Panc1 (cell line): ENCODE results near the gene SLC6A11. TPM values are rescaled to one million over a fixed set of nuclear protein-coding genes. Genes with fewer than 3 reads are reported as not detected.

Experiments used
- ATAC-seq: fragments of 200-7000 bp; cut with Tn5 transposase; 2 replicates; pipeline ENCODE4 v1.9.1; 2020; ENCODE audit warnings: mild to moderate bottlenecking, moderate library complexity
- BruUV-seq: library from RNA; stranded (reverse); fragments of 400-500 nt; replicated peaks from 2 replicates; lab custom pipeline; 2021; lab: Mats Ljungman, UMichigan
- CTCF ChIA-PET: fragments of 300-600 bp; sonication (Branson Sonifier 250); formaldehyde crosslinking; loops from one replicate; lab custom pipeline; 2022; ENCODE audit warnings: antibody characterized with exemption; lab: Charles Lee
- POLR2A ChIA-PET: fragments of 300-600 bp; sonication (Branson Sonifier 250); formaldehyde crosslinking; loops from one replicate; lab custom pipeline; 2022; ENCODE audit warnings: antibody characterized with exemption; lab: Charles Lee
- DNase-seq: peaks from one replicate; pipeline ENCODE4 v3.0.0-alpha.2; 2010; ENCODE audit warnings: low read depth, low spot score
- H3K27ac ChIP-seq: 2 replicates; pipeline ENCODE4 v1.5.1; 2011; ENCODE audit warnings: mild to moderate bottlenecking, low read length, inconsistent platforms
- H3K27me3 ChIP-seq: fragments of 200-500 bp; sonication (Bioruptor generic); 2 replicates; pipeline ENCODE4 v1.6.0; 2014; ENCODE audit warnings: low read length, inconsistent platforms; ENCODE audit not compliant: control insufficient read depth, insufficient read depth
- H3K36me3 ChIP-seq: fragments of 200-500 bp; sonication (Bioruptor generic); 2 replicates; pipeline ENCODE4 v1.5.1; 2014; ENCODE audit warnings: inconsistent platforms, mild to moderate bottlenecking, low read length, moderate library complexity; ENCODE audit not compliant: control insufficient read depth, insufficient read depth
- H3K4me1 ChIP-seq: 2 replicates; pipeline ENCODE4 v1.5.1; 2011; ENCODE audit warnings: inconsistent platforms, mild to moderate bottlenecking, low read length, moderate library complexity; ENCODE audit not compliant: control insufficient read depth, insufficient read depth
- H3K4me3 ChIP-seq, 2 experiments: 2 replicates each; pipeline ENCODE4 v1.5.1; 2011 to 2012; ENCODE audit warnings: low read depth in 2 of 2, low read length in 2 of 2, mild to moderate bottlenecking in 2 of 2, inconsistent platforms in 1 of 2, moderate library complexity in 1 of 2
- H3K9me3 ChIP-seq: fragments of 200-500 bp; sonication (Bioruptor generic); 2 replicates; pipeline ENCODE4 v1.5.1; 2014; ENCODE audit warnings: low read depth, mild to moderate bottlenecking, inconsistent platforms, low read length, moderate library complexity; ENCODE audit not compliant: control insufficient read depth, insufficient read depth
- CTCF ChIP-seq: fragments of 450-650 bp; IDR thresholded peaks from 2 replicates; pipeline ENCODE4 v1.5.1; 2017; ENCODE audit warnings: mild to moderate bottlenecking
- POLR2AphosphoS5 ChIP-seq: IDR thresholded peaks from 2 replicates; pipeline ENCODE4 v1.6.1; 2012; ENCODE audit warnings: mild to moderate bottlenecking, low read depth, low read length, moderate library complexity
- SIN3A ChIP-seq: IDR thresholded peaks from 2 replicates; pipeline ENCODE4 v1.6.1; 2012; ENCODE audit warnings: low read depth, mild to moderate bottlenecking, low read length, moderate library complexity, borderline replicate concordance; ENCODE audit not compliant: insufficient read depth
- TCF7L2 ChIP-seq: IDR thresholded peaks from 2 replicates; pipeline ENCODE4 v1.6.1; 2011; ENCODE audit warnings: mild to moderate bottlenecking, low read depth, low read length, inconsistent platforms
- in situ Hi-C: cut with HindIII; loops from 2 replicates; pipeline ENCODE4 v1.10.0; 2016; ENCODE audit warnings: low sequenced_read_pairs, low pct_unique_long_range_greater_than_20kb
- intact Hi-C: fragments of 100-400 bp; cut with micrococcal nuclease; formaldehyde crosslinking; loops from one replicate; pipeline ENCODE4 v1.10.0; 2022; ENCODE audit not compliant: unreplicated experiment
- total RNA-seq: library from RNA; stranded (reverse); gene quantifications from one replicate; pipeline ENCODE4 v1.2.1, GENCODE V29; 2021; ENCODE audit not compliant: unreplicated experiment
- TF ChIP-seq, protein P1 (sequence below), 2 experiments: IDR thresholded peaks; 2 replicates each; pipeline ENCODE4 v1.6.1; 2011 to 2012; ENCODE audit warnings: low read depth in 2 of 2, control low read depth in 1 of 2, low read length in 1 of 2, mild to moderate bottlenecking in 1 of 2, moderate library complexity in 1 of 2; ENCODE audit not compliant: insufficient read depth in 1 of 2

Gene SLC6A11
- total RNA-seq, 1 experiment from 2014 or later: not detected

DNA sequence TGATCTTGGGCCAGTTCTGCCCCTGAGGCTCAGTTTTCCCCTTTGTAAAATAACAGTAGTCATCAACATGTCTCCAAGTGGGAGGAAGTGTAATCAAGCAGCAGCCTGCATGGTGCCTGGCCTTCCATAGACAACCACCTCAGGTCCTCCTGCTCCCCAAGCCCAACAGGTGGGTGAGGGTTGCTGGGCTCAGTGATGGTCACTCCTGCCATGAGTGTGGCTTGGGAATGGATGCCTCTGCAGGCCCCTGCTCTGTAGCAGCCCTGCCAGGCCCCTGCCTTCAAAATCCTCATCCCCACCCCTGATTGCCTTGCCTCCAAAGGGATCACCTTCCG, 117.4 kb downstream of the SLC6A11 start:
- TF ChIP-seq TCF7L2 (no peak), POLR2AphosphoS5 (no peak), SIN3A (no peak), CTCF (no peak)
- TF ChIP-seq, protein P1, sequence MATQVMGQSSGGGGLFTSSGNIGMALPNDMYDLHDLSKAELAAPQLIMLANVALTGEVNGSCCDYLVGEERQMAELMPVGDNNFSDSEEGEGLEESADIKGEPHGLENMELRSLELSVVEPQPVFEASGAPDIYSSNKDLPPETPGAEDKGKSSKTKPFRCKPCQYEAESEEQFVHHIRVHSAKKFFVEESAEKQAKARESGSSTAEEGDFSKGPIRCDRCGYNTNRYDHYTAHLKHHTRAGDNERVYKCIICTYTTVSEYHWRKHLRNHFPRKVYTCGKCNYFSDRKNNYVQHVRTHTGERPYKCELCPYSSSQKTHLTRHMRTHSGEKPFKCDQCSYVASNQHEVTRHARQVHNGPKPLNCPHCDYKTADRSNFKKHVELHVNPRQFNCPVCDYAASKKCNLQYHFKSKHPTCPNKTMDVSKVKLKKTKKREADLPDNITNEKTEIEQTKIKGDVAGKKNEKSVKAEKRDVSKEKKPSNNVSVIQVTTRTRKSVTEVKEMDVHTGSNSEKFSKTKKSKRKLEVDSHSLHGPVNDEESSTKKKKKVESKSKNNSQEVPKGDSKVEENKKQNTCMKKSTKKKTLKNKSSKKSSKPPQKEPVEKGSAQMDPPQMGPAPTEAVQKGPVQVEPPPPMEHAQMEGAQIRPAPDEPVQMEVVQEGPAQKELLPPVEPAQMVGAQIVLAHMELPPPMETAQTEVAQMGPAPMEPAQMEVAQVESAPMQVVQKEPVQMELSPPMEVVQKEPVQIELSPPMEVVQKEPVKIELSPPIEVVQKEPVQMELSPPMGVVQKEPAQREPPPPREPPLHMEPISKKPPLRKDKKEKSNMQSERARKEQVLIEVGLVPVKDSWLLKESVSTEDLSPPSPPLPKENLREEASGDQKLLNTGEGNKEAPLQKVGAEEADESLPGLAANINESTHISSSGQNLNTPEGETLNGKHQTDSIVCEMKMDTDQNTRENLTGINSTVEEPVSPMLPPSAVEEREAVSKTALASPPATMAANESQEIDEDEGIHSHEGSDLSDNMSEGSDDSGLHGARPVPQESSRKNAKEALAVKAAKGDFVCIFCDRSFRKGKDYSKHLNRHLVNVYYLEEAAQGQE (IDR thresholded peaks at IDR 0.05; ENCODE audit: insufficient read depth in 1 of 2, low read depth in 2 of 2, low read length in 1 of 2): no peak
- BruUV-seq: no TSS peak
- ATAC-seq (no peak), DNase-seq (no peak)
- Histone ChIP-seq H3K27ac (no peak overlapping the region), H3K9me3 (no peaks in the 10 kb centered on the region), H3K36me3 (no peaks in the 10 kb centered on the region), H3K4me1 (no peaks in the 10 kb centered on the region; the same call in 1 of the 2 replicates), H3K27me3 (no peaks in the 10 kb centered on the region; the same call in 1 of the 2 replicates), H3K4me3 (no peak overlapping the region)
- CTCF ChIA-PET: no interaction called here
- in situ Hi-C loops: no loop called here
- POLR2A ChIA-PET: no interaction called here
- intact Hi-C loops: no loop called here

GRCh38 chr3:10933805-10934481, 117.9 kb downstream of the SLC6A11 start:
- Histone ChIP-seq H3K27me3 (no peaks in the 10 kb centered on the region; the same call in 1 of the 2 replicates), H3K36me3 (no peaks in the 10 kb centered on the region), H3K27ac (no peak overlapping the region), H3K4me3 (no peak overlapping the region), H3K4me1 (no peaks in the 10 kb centered on the region; the same call in 1 of the 2 replicates), H3K9me3 (no peaks in the 10 kb centered on the region)
- ChIA-PET POLR2A (no interaction called here), CTCF (no interaction called here)
- in situ Hi-C loops (no loop called here), intact Hi-C loops (no loop called here)
- no peak for ATAC-seq
- no TSS peak for BruUV-seq
- TF ChIP-seq TCF7L2: no peak
- TF ChIP-seq, protein P1 (IDR thresholded peaks at IDR 0.05; ENCODE audit: insufficient read depth in 1 of 2, low read depth in 2 of 2, low read length in 1 of 2): no peak
- TF ChIP-seq SIN3A: no peak
- no peak for TF ChIP-seq POLR2AphosphoS5
- TF ChIP-seq CTCF: no peak
- DNase-seq: no peak
